Activated CD8-positive, alpha-beta T cell treated with anti-CD3 and anti-CD28 coated beads for 36 hours (primary cell): Measurements from ENCODE around the gene SIK3. TPM values are rescaled to one million over a fixed set of nuclear protein-coding genes. Genes with fewer than 3 reads are reported as not detected.
A peak's percentile ranks its signal among the peaks of the same experiment; 100 is the strongest.

ENCODE experiments used
- ATAC-seq: fragments of 200-7000 bp; cut with Tn5 transposase; one replicate; pipeline ENCODE4 v1.10.0; 2021; ENCODE audit warnings: mild to moderate bottlenecking, moderate library complexity
- CTCF ChIA-PET: fragments of 350-600 bp; sonication (Branson Sonifier 250); formaldehyde crosslinking; loops from one replicate; lab custom pipeline; 2021; ENCODE audit warnings: antibody characterized with exemption; lab: Charles Lee
- POLR2A ChIA-PET: fragments of 350-600 bp; sonication (Branson Sonifier 250); formaldehyde crosslinking; loops from one replicate; lab custom pipeline; 2021; ENCODE audit warnings: antibody characterized with exemption; lab: Charles Lee
- DNase-seq: peaks from one replicate; pipeline ENCODE4 v3.0.0-alpha.2; 2020
- H3K27ac Mint-ChIP-seq: one replicate; pipeline ENCODE4 v1.8.0; 2021; ENCODE audit warnings: mild to moderate bottlenecking, mixed read lengths
- H3K27me3 Mint-ChIP-seq: one replicate; pipeline ENCODE4 v1.8.0; 2021; ENCODE audit warnings: mixed read lengths
- H3K36me3 Mint-ChIP-seq: one replicate; pipeline ENCODE4 v1.8.0; 2021; ENCODE audit warnings: low read depth, mixed read lengths
- H3K4me1 Mint-ChIP-seq: one replicate; pipeline ENCODE4 v1.8.0; 2021; ENCODE audit warnings: low read depth, mixed read lengths
- H3K4me3 Mint-ChIP-seq: one replicate; pipeline ENCODE4 v1.8.0; 2021; ENCODE audit warnings: mild to moderate bottlenecking, moderate library complexity, mixed read lengths
- H3K9me3 Mint-ChIP-seq: one replicate; pipeline ENCODE4 v1.8.0; 2021; ENCODE audit warnings: mixed read lengths
- CTCF ChIP-seq: fragments of 200-600 bp; IDR thresholded peaks from one replicate; pipeline ENCODE4 v1.8.0; 2022; ENCODE audit warnings: antibody characterized with exemption, mild to moderate bottlenecking
- intact Hi-C: fragments of 100-400 bp; cut with micrococcal nuclease; formaldehyde crosslinking; loops from one replicate; pipeline ENCODE4 v1.10.0; 2022
- total RNA-seq, 2 experiments: library from RNA; stranded (reverse); gene quantifications; one replicate each; pipeline ENCODE4 v1.2.3, GENCODE V29; 2021

The SIK3 gene
- total RNA-seq, 2 experiments from 2014 or later = 18.7 to 24.1 TPM

- no peaks in the 10 kb centered on the region for H3K27me3 Mint-ChIP-seq
- peak; percentile 35 for ATAC-seq
- TF ChIP-seq CTCF = no peak
- POLR2A ChIA-PET = interaction anchor here (1.7 to 3.9 kb wide), 2 partner anchors 168 to 249 kb away, joined by 4 to 22 read pairs; partner anchors contain the start of gene SIK3
- peak; percentile 45 for DNase-seq
- H3K9me3 Mint-ChIP-seq = peaks cover 8% of the 10 kb centered on the region
- peaks cover 26% of the 10 kb centered on the region for H3K36me3 Mint-ChIP-seq
- H3K4me1 Mint-ChIP-seq = peaks cover 77% of the 10 kb centered on the region
- CTCF ChIA-PET = interaction anchor here (0.6 to 3.0 kb wide), 7 partner anchors 50 to 297 kb away, joined by 3 to 11 read pairs (median 3); no protein-coding TSS in a partner anchor
- peak overlapping the region; percentile 95 for H3K27ac Mint-ChIP-seq
- H3K4me3 Mint-ChIP-seq = peak overlapping the region; percentile 71
- intact Hi-C loops = loop anchor here (5.0 kb wide), 1 partner anchor 52 kb away; no protein-coding TSS in a partner anchor
Observed at GRCh38 chr11:116930177-116930576, 168.1 kb downstream of the SIK3 start.

DNA sequence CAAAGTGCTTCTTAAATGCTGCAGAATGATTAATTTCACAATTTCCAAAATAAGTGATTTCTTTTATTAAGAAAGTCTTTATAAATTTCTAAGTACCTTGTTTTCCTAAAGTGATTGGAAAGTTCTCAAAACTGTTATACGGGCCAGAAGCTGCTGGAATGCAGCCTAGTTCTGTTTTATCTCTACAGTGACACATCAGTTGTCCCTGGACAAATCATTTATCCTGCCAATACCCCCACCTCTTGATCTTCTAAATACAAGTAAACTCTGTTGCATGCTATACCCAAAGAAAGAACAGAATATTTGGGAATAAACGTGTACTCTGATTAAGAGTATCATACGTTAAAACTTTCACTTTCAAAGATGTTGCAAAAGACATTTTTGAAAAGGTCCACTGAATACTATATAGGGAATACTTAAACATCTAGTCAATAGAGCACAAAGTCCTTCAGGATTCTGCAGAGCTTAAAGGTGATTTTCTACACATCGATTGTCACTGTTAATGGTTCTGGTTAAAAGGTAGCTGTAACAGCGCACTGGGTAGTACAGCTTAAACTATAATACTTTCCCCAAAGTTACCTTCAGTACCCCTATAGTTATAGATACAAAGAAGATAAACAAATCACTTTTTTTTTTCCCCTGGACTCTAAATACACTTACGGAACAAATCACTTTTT lies 168.7 kb downstream of the SIK3 start:
- Mint-ChIP-seq H3K4me3 (peak overlapping the region; percentile 71), H3K27me3 (no peaks in the 10 kb centered on the region), H3K27ac (peak overlapping the region; percentile 95), H3K4me1 (peaks cover 83% of the 10 kb centered on the region), H3K9me3 (peaks cover 8% of the 10 kb centered on the region), H3K36me3 (peaks cover 31% of the 10 kb centered on the region)
- no peak for DNase-seq
- ATAC-seq = no peak
- ChIA-PET POLR2A (interaction anchor here (1.7 to 3.9 kb wide), 2 partner anchors 169 to 250 kb away, joined by 4 to 22 read pairs; partner anchors contain the start of gene SIK3), CTCF (interaction anchor here (0.6 to 3.0 kb wide), 11 partner anchors 20 to 297 kb away, joined by 3 to 11 read pairs (median 3); no protein-coding TSS in a partner anchor)
- intact Hi-C loops = loop anchor here (5.0 kb wide), 2 partner anchors 53 to 168 kb away; partner anchors contain the start of gene SIK3
- TF ChIP-seq CTCF = no peak

DNA sequence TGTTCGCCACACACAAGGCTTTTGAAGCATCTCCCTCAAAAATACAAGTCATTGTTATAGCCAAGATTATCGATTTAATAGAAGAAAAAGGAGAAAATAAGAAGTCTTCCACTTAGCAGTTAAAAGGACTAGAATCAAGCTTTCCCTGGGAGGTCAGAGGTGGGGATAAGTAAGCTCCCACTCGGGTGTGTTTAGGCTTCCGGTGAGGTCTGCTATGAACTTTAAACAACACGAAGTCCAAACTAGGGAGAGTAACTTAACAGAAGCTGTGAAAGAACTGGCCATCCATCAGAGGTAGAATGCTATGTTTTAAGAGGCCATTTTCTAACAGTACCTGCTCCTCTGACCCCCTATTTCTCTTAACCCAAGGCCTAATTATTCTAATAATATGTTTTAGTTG lies 169.4 kb downstream of the SIK3 start:
- Mint-ChIP-seq H3K27ac (peak overlapping the region; percentile 70), H3K9me3 (peaks cover 6% of the 10 kb centered on the region), H3K4me1 (peaks cover 86% of the 10 kb centered on the region), H3K27me3 (no peaks in the 10 kb centered on the region), H3K4me3 (peak overlapping the region; percentile 6), H3K36me3 (peaks cover 29% of the 10 kb centered on the region)
- TF ChIP-seq CTCF = no peak
- DNase-seq = no peak
- intact Hi-C loops = loop anchor here (5.0 kb wide), 1 partner anchor 168 kb away; the partner anchor contains the start of gene SIK3
- ChIA-PET POLR2A (interaction anchor here (1.7 to 3.9 kb wide), 2 partner anchors 169 to 251 kb away, joined by 4 to 22 read pairs; partner anchors contain the start of gene SIK3), CTCF (interaction anchor here (0.8 to 3.0 kb wide), 8 partner anchors 13 to 177 kb away, joined by 3 to 11 read pairs (median 4); no protein-coding TSS in a partner anchor)
- ATAC-seq = no peak

- Mint-ChIP-seq H3K27ac (peak overlapping the region; percentile 70), H3K4me3 (no peak overlapping the region), H3K27me3 (no peaks in the 10 kb centered on the region), H3K9me3 (peaks cover 2% of the 10 kb centered on the region), H3K36me3 (peaks cover 25% of the 10 kb centered on the region), H3K4me1 (peaks cover 82% of the 10 kb centered on the region)
- CTCF ChIA-PET = interaction anchor here (1.1 to 1.8 kb wide), 5 partner anchors 13 to 174 kb away, joined by 3 to 7 read pairs (median 3); no protein-coding TSS in a partner anchor
- POLR2A ChIA-PET = interaction anchor here (1.7 to 3.9 kb wide), 2 partner anchors 170 to 251 kb away, joined by 4 to 22 read pairs; partner anchors contain the start of gene SIK3
- no peak for TF ChIP-seq CTCF
- DNase-seq (no peak), ATAC-seq (peak; percentile 22)
- intact Hi-C loops = loop anchor here (5.0 kb wide), 1 partner anchor 169 kb away; the partner anchor contains the start of gene SIK3
Observed at GRCh38 chr11:116928102-116928777, 170.0 kb downstream of the SIK3 start.
